GM19240 (cell line): ENCODE results near the gene OR10P1.

Experiments used
- DNase-seq: peaks from one replicate; pipeline ENCODE4 v3.0.0; 2011; ENCODE audit warnings: low spot score; ENCODE audit not compliant: insufficient read length

Gene OR10P1

DNA sequence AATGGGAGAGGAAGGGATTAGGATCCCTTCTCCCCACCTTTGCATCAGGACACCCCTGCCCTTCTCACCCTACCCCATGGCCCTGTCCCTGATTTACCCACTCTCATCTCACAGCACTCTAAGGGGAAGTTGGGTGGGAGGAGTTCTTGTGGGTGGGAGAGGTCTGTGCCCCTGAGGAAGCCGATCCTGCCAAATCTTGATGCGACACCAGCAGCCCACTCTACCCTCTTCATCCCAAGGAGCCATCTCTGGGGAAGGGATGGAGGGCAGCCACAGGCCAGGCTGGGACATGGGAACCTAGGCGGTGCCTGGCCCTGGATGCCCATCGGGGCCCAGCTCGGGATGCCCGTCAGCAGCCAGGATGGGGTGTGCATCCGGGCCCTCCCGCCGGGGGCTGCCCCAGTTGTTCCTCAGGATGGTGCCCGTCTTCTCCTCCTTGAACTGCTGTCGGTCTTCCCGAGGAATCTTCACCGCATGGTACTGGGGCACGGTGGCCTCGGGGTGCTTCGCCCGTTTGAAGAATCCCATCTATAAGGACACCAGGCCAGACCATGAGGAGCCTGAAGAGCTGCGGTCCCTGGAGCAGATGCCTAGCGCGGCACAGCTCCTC is 48.2 kb downstream of the OR10P1 start:
- no peak for DNase-seq

DNA sequence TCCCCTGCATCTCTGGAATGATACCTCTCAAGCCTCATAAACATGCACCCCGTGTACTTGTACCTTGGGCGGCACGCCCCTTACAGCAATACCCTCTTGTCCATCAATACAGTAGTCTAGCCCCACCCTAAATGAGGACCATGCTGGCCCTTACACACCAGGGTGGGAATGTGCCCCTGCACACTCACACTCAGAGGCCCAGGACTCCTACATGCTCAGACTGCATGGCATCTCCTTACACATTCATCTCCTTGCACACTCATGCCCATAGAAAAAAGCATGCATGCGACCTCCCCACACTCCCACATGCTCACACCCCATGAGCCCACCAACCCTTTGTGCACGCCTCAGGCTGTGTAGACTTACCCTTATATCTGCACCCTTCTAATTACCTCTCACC is 49.0 kb downstream of the OR10P1 start:
- no peak for DNase-seq

DNA sequence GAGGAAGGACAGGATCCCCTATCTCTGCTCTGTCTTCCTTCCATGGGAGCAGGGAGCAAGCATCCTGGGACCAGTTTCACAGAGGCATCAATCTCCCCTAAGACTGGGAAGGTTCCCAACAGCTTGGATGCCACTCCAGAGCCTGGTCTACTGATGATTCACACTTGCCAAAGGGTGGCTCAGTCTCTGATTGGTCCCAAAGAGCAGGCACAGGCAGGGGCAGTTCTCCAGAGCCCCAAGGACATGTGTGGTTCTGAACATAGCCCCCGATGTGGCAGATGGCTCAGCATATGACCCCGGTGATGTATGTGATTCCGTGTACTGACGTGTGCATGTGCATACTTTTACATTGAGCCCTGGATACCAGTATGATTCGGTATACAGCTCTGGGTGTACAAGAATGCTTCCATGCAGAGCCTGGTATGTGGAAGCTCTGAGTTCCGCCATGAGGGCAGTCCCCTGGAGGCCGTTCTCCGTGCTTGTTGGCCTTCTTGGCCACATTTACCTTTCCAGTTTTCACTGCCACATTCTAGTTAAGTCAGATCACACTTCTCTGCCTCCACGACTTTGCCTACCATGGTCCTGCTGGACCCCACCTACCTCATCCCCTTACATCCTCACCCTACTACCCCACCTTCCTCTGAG is 49.8 kb downstream of the OR10P1 start:
- DNase-seq: no peak
